Measurements from ENCODE around the gene ADAMTS17.

The ADAMTS17 gene

DNA sequence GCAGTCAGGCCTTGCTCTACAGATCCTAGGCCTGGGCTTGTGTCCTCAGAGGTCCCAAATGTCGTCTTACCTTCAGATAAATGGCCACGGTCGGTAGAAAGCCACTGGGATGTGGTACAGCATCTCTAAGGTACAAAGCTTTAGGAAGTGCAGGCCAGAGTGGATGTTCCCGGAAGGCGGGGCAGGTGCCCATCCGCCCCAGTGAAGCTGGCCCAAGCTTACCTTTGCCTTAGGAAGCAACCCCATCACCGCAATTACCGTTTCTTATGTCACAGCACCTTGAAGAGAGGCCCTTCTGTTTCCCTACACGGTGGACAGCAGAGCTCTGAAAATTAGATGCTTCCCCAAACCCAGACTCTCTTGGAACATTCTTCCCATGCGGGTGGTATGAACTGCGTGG is 368.4 kb downstream of the ADAMTS17 start:
- DNase-seq (ENCODE audit: low read depth), result no peak
- no peak overlapping the region for H3K4me3 ChIP-seq (ENCODE audit: low read length)
- TF ChIP-seq, protein P1, sequence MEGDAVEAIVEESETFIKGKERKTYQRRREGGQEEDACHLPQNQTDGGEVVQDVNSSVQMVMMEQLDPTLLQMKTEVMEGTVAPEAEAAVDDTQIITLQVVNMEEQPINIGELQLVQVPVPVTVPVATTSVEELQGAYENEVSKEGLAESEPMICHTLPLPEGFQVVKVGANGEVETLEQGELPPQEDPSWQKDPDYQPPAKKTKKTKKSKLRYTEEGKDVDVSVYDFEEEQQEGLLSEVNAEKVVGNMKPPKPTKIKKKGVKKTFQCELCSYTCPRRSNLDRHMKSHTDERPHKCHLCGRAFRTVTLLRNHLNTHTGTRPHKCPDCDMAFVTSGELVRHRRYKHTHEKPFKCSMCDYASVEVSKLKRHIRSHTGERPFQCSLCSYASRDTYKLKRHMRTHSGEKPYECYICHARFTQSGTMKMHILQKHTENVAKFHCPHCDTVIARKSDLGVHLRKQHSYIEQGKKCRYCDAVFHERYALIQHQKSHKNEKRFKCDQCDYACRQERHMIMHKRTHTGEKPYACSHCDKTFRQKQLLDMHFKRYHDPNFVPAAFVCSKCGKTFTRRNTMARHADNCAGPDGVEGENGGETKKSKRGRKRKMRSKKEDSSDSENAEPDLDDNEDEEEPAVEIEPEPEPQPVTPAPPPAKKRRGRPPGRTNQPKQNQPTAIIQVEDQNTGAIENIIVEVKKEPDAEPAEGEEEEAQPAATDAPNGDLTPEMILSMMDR (conservative IDR thresholded peaks at IDR 0.05; ENCODE audit: low read length), result no peak

GRCh38 chr15:99970891-99971430 is 370.8 kb downstream of the ADAMTS17 start:
- TF ChIP-seq, protein P1 (conservative IDR thresholded peaks at IDR 0.05; ENCODE audit: low read length), result no peak
- H3K4me3 ChIP-seq (ENCODE audit: low read length), result no peak overlapping the region
- DNase-seq (ENCODE audit: low read depth), result no peak

- no peak overlapping the region for H3K4me3 ChIP-seq (ENCODE audit: low read length)
- DNase-seq (ENCODE audit: low read depth), result no peak
- TF ChIP-seq, protein P1 (conservative IDR thresholded peaks at IDR 0.05; ENCODE audit: low read length), result no peak
These were observed 372.4 kb downstream of the ADAMTS17 start for GRCh38 chr15:99969261-99969920.

DNA sequence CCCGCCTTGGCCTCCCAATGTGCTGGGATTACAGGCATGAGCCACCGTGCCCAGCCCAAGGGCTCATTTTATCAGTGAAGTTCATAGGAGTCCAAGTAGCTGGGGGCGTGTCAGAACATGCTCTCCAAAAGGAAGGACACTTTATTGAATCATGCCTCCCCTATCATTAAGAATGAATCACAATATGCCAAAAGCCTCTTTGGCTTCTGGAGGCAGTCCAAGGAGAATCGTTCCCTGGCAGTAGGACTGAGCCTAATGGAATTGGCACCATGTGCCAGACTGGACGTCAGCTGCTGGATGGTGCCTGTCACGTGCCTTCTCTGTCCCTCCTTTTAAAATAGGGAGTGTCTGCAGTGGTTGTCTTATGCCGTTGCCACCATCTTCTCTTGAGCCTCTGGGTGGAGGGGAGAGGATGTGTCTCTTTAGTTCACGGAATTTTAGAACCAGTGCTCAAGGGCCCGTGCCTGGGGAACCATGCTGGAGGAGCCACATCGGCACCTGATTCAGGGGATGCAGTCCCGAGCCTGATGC is 373.9 kb downstream of the ADAMTS17 start:
- TF ChIP-seq, protein P1 (conservative IDR thresholded peaks at IDR 0.05; ENCODE audit: low read length), result no peak
- no peak for DNase-seq (ENCODE audit: low read depth)
- H3K4me3 ChIP-seq (ENCODE audit: low read length), result no peak overlapping the region

DNA sequence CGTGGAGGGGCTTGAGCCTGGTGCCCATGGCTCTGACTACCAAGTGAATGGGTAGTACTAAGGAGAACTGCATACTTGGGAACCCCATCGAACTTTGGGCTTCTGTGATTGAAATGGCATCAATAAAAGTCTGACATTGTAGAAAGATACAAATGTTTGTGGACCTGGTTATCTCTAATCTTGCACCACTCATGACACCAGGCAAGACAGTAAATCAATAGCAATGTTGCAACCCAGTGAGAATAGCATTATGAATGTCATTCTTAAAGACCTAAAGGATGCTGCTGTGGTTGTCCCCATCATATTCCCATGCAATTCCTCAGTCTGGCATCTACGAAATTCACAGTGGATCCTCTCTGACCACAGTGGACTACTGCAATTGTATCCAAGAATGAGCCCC is 375.0 kb downstream of the ADAMTS17 start:
- H3K4me3 ChIP-seq (ENCODE audit: low read length), result no peak overlapping the region
- TF ChIP-seq, protein P1 (conservative IDR thresholded peaks at IDR 0.05; ENCODE audit: low read length), result no peak
- DNase-seq (ENCODE audit: low read depth), result no peak

DNA sequence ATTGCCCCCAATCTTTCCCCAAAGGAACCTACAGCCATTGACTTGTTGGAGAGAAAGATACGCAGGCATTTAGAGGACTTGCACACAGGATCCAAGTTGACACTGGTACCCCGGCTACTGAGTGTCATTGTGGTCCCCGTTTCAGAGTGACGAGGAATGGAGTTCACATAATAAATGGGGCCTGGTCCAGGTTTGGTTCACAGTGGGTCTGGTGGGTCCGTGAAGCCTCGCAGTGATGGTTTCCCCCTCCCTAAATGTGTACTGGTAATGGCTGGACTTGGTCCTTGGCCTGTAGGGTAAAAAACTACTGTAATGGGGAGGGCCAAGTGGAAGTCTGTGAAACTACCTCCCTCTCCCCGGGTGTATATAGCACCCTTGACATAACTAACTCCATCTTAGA is 376.4 kb downstream of the ADAMTS17 start:
- DNase-seq (ENCODE audit: low read depth), result no peak
- TF ChIP-seq, protein P1 (conservative IDR thresholded peaks at IDR 0.05; ENCODE audit: low read length), result no peak
- no peak overlapping the region for H3K4me3 ChIP-seq (ENCODE audit: low read length)

DNA sequence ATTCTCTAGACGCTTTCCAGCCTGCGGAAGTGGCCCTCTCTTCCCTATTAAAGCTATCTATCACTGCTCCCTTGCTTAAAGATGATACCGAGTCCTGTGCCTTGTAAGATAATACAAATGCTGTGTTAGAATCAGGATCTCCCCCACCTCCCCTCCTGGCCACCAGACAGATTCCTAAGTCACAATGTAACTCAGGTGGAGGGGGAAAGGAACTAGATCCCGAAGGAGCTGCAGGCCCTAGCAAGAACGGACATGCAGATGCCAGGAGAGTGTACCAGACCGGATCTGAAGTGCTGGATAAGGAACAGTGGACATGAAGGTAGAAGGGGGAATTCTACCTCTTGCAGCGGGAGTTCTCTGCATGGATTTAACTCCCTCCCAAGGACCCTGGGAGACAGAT is 377.8 kb downstream of the ADAMTS17 start:
- TF ChIP-seq, protein P1 (conservative IDR thresholded peaks at IDR 0.05; ENCODE audit: low read length), result no peak
- H3K4me3 ChIP-seq (ENCODE audit: low read length), result no peak overlapping the region
- DNase-seq (ENCODE audit: low read depth), result no peak
